AG04450 (cell line): ENCODE measurements around the gene IDI2. TPM values are rescaled to one million over a fixed set of nuclear protein-coding genes. Genes with fewer than 3 reads are reported as not detected.

Source experiments
- CTCF ChIA-PET: fragments of 300-600, 350-600 bp; formaldehyde crosslinking; extraction: SDS; loops from one replicate; lab custom pipeline; 2022; ENCODE audit warnings: antibody characterized with exemption, inconsistent platforms; lab: Charles Lee
- POLR2A ChIA-PET: fragments of 350-600 bp; formaldehyde crosslinking; extraction: SDS; loops from one replicate; lab custom pipeline; 2021; ENCODE audit warnings: antibody characterized with exemption, inconsistent platforms; lab: Yijun Ruan, JAX
- DNase-seq: peaks from one replicate; pipeline ENCODE4 v3.0.0-alpha.2; 2011; ENCODE audit warnings: low read depth, low spot score
- H3K27ac ChIP-seq: one replicate; pipeline ENCODE4 v1.5.1; 2012; ENCODE audit warnings: low read depth, low read length, control low read depth
- H3K27me3 ChIP-seq: one replicate; pipeline ENCODE4 v1.6.0; 2012; ENCODE audit warnings: low read length; ENCODE audit not compliant: control insufficient read depth, insufficient read depth
- H3K4me3 ChIP-seq: 2 replicates; pipeline ENCODE4 v1.5.1; 2011; ENCODE audit warnings: mild to moderate bottlenecking, low read depth, low read length, control low read depth
- H3K9me3 ChIP-seq: 2 replicates; pipeline ENCODE4 v1.5.1; 2012; ENCODE audit warnings: low read length; ENCODE audit not compliant: control insufficient read depth, insufficient read depth
- polyA plus RNA-seq: library from polyadenylated mRNA; depleted of rRNA; stranded (reverse); fragments of >200 nt; gene quantifications from 2 replicates; pipeline ENCODE4 v1.2.3, GENCODE V29; 2011
- TF ChIP-seq, protein P1 (sequence below): IDR thresholded peaks from 2 replicates; pipeline ENCODE4 v1.5.1; 2011; ENCODE audit warnings: low read depth, low read length, control low read depth, inconsistent platforms

IDI2 gene
- polyA plus RNA-seq, 1 experiment = not detected

DNA sequence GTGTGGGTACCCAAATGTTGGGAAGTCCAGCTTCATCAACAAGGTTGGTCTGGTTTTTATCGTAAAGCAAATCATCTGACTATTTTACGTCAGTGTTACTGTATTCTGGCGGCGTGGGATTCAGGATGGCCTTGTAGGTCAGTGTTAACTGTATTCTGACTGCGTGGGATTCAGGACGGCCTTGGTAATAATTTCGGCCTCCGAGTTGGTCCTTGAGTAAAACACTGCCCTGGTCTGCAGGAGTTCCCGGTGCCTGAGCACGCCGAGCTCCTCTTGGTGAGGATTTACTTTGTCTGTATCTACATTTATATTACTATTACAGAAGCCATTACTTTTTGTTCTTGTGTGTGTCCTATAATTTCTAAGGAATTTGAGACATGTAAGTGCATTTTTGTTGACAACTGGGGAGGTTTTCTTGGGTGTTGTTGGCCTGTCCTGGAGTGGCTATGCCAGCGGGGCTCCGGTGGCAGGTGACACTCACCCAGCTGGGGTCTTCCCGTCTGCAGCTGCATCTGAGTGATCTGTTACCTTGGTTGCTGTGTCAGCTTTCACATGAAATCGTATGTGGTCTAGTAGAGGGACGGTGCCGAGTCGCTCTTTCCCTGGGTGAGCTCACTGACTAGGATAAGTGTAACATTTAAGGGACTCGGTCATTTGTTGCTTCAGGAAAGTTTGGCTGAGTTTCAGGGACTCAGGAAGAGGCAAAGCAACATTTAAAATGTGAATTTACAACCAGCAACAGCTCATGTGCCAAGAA is 28.2 kb downstream of the IDI2 start:
- TF ChIP-seq, protein P1, sequence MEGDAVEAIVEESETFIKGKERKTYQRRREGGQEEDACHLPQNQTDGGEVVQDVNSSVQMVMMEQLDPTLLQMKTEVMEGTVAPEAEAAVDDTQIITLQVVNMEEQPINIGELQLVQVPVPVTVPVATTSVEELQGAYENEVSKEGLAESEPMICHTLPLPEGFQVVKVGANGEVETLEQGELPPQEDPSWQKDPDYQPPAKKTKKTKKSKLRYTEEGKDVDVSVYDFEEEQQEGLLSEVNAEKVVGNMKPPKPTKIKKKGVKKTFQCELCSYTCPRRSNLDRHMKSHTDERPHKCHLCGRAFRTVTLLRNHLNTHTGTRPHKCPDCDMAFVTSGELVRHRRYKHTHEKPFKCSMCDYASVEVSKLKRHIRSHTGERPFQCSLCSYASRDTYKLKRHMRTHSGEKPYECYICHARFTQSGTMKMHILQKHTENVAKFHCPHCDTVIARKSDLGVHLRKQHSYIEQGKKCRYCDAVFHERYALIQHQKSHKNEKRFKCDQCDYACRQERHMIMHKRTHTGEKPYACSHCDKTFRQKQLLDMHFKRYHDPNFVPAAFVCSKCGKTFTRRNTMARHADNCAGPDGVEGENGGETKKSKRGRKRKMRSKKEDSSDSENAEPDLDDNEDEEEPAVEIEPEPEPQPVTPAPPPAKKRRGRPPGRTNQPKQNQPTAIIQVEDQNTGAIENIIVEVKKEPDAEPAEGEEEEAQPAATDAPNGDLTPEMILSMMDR = no peak
- H3K27me3 ChIP-seq = no peaks in the 10 kb centered on the region
- CTCF ChIA-PET = no interaction called here
- no peak overlapping the region for H3K4me3 ChIP-seq
- no peak for DNase-seq
- peaks cover 4% of the 10 kb centered on the region; the same call in 1 of the 2 replicates for H3K9me3 ChIP-seq
- POLR2A ChIA-PET = no interaction called here
- H3K27ac ChIP-seq = no peak overlapping the region

DNA sequence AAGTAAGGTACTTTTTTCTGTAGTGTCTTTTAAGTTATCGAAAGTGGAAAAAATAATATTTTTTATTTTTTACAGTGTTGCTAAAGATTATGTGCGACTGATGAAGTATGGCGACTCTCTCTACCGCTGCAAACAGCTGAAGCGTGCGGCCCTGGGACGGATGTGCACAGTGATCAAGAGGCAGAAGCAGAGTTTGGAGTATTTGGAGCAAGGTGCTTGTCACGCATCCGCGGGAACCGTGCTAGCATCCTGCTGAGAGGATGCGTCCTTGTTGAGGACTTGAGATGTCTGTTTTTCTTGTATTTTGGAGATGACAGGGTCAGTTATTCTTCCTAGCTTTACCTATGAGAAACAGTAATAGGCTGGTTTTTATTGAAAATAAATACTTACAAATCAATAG is 29.6 kb downstream of the IDI2 start:
- H3K27me3 ChIP-seq = no peaks in the 10 kb centered on the region
- no peak overlapping the region for H3K4me3 ChIP-seq
- H3K9me3 ChIP-seq = no peaks in the 10 kb centered on the region
- no peak for DNase-seq
- no peak overlapping the region for H3K27ac ChIP-seq
- TF ChIP-seq, protein P1 = no peak
- ChIA-PET POLR2A (no interaction called here), CTCF (no interaction called here)

DNA sequence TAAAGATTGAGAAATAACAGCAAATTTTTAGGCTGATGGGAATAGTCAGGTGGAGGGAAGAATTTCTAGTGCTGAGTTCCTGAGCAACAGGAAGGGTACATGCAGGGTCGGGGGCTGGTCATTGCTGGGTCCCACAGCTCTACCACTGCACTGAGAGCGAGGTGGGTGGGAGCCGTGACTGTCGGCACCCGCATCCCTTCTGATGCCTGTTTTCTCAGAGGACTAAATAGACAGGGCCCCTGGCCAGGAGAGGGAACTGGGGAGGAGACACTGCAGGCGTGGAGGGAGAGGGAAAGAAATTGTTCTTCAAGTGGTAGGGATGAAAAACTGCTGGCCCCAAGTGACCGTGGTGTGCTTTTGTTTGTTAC is 30.1 kb downstream of the IDI2 start:
- ChIA-PET POLR2A (interaction anchor here (0.8 kb wide), 1 partner anchor 9 kb away, joined by 3 read pairs; no protein-coding TSS in a partner anchor), CTCF (no interaction called here)
- Histone ChIP-seq H3K27me3 (no peaks in the 10 kb centered on the region), H3K9me3 (no peaks in the 10 kb centered on the region), H3K4me3 (no peak overlapping the region), H3K27ac (no peak overlapping the region)
- TF ChIP-seq, protein P1 = no peak
- DNase-seq = no peak

DNA sequence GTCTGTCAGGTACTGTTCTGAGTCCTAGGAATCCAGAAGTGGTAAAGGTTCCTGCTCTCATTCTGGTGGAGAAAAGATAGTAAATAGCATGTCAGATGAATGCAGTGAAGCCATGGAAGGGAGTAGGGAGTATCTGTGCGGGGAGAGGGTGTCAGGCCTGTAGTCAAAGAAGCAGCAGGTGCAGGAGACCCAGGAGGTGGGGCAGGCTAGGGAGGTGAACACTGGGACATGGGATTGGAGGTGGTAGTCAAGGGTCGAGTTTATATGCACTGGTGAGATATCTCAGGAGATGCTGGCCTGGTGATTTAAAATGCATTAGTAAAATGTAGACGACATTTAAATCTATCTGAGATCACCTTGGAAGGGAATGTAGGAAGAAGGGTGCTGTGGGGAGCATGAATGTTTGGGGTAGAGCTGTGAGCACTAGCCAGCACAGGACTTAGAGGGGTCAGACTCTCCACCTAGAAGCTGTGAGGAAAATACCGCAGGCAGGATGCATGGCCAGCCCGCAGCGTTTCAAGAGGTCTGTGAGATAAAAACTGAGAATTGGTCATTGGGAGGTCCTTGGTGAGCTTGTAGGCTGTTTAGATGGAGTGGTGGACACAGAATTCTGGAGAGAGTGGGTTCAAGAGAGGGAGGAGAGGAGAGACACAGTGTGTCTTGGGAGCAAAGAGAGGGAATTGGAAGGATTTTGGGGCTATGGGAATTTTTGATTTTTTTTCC is 30.7 kb downstream of the IDI2 start:
- Histone ChIP-seq H3K27me3 (no peaks in the 10 kb centered on the region), H3K9me3 (no peaks in the 10 kb centered on the region), H3K4me3 (no peak overlapping the region), H3K27ac (no peak overlapping the region)
- TF ChIP-seq, protein P1 = no peak
- DNase-seq = no peak
- ChIA-PET CTCF (no interaction called here), POLR2A (interaction anchor here (0.8 kb wide), 1 partner anchor 9 kb away, joined by 3 read pairs; no protein-coding TSS in a partner anchor)

DNA sequence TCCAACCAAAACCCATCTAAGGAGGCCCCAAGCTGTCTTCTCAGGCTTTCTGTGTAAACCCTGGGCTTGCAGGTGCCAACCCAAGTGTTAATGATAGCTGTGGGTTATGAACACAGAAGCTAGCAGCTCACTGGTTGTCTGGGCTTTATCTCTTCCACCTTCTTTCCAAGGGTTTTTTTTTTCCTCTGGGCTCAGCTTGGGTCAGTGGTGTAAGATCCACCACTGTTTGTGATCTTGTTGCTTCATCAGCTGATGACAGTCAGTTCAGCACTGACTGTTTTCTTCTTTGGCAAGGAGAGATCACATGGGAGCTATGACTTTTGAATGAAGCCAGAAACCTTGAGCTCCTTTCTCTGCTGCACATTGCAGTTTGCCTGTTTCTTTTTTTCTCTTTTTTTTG is 32.8 kb downstream of the IDI2 start:
- ChIA-PET CTCF (no interaction called here), POLR2A (no interaction called here)
- TF ChIP-seq, protein P1 = no peak
- no peak overlapping the region for H3K4me3 ChIP-seq
- peaks cover 1% of the 10 kb centered on the region; the same call in 1 of the 2 replicates for H3K9me3 ChIP-seq
- DNase-seq = no peak
- no peaks in the 10 kb centered on the region for H3K27me3 ChIP-seq
- no peak overlapping the region for H3K27ac ChIP-seq
